ENCODE data around the gene TUBA8. TPM values are rescaled to one million over a fixed set of nuclear protein-coding genes. Genes with fewer than 3 reads are reported as not detected.

Gene TUBA8
- total RNA-seq, 1 experiment from 2014 or later = 2.6 TPM

GRCh38 chr22:18144105-18144504, 33.5 kb downstream of the TUBA8 start:
- intact Hi-C loops (cut with micrococcal nuclease; ENCODE audit: unreplicated experiment) = no loop called here
- H3K36me3 Mint-ChIP-seq (ENCODE audit: insufficient read depth, unreplicated experiment) = peaks cover 6% of the 10 kb centered on the region

GRCh38 chr22:18145676-18146388, 35.2 kb downstream of the TUBA8 start:
- DNase-seq = no peak
- intact Hi-C loops (cut with micrococcal nuclease; ENCODE audit: unreplicated experiment) = no loop called here
- Mint-ChIP-seq H3K27ac (ENCODE audit: unreplicated experiment) (no peak overlapping the region), H3K36me3 (ENCODE audit: insufficient read depth, unreplicated experiment) (peaks cover 23% of the 10 kb centered on the region), H3K27me3 (ENCODE audit: unreplicated experiment) (no peaks in the 10 kb centered on the region), H3K9me3 (ENCODE audit: low read depth, unreplicated experiment) (no peaks in the 10 kb centered on the region), H3K4me3 (ENCODE audit: low read depth, unreplicated experiment) (no peak overlapping the region), H3K4me1 (ENCODE audit: low read depth, unreplicated experiment) (peaks cover 9% of the 10 kb centered on the region)
- TF ChIP-seq CTCF (IDR thresholded peaks at IDR 0.05; ENCODE audit: unreplicated experiment) = no peak
- no TSS peak for BruUV-seq (replicated peaks)
- CTCF ChIA-PET = no interaction called here

More at GRCh38 chr22:18144105-18144504, 33.5 kb downstream of the TUBA8 start:
- no peak overlapping the region for H3K27ac Mint-ChIP-seq (ENCODE audit: unreplicated experiment)
- no peak overlapping the region for H3K4me3 Mint-ChIP-seq (ENCODE audit: low read depth, unreplicated experiment)
- no peak for TF ChIP-seq CTCF (IDR thresholded peaks at IDR 0.05; ENCODE audit: unreplicated experiment)
- no TSS peak for BruUV-seq (replicated peaks)
- no peaks in the 10 kb centered on the region for H3K9me3 Mint-ChIP-seq (ENCODE audit: low read depth, unreplicated experiment)
- CTCF ChIA-PET = no interaction called here
- no peaks in the 10 kb centered on the region for H3K27me3 Mint-ChIP-seq (ENCODE audit: unreplicated experiment)
- no peak for DNase-seq
- H3K4me1 Mint-ChIP-seq (ENCODE audit: low read depth, unreplicated experiment) = peaks cover 5% of the 10 kb centered on the region

- Mint-ChIP-seq H3K27ac (ENCODE audit: unreplicated experiment) (no peak overlapping the region), H3K27me3 (ENCODE audit: unreplicated experiment) (no peaks in the 10 kb centered on the region), H3K4me1 (ENCODE audit: low read depth, unreplicated experiment) (peaks cover 13% of the 10 kb centered on the region), H3K9me3 (ENCODE audit: low read depth, unreplicated experiment) (no peaks in the 10 kb centered on the region), H3K36me3 (ENCODE audit: insufficient read depth, unreplicated experiment) (peaks cover 25% of the 10 kb centered on the region), H3K4me3 (ENCODE audit: low read depth, unreplicated experiment) (no peak overlapping the region)
- BruUV-seq (replicated peaks) = no TSS peak
- intact Hi-C loops (cut with micrococcal nuclease; ENCODE audit: unreplicated experiment) = no loop called here
- CTCF ChIA-PET = no interaction called here
- TF ChIP-seq CTCF (IDR thresholded peaks at IDR 0.05; ENCODE audit: unreplicated experiment) = no peak
- DNase-seq = no peak
Measured at GRCh38 chr22:18146389-18146753, 35.8 kb downstream of the TUBA8 start.

GRCh38 chr22:18147791-18148190, 37.2 kb downstream of the TUBA8 start:
- no peak for DNase-seq
- H3K4me1 Mint-ChIP-seq (ENCODE audit: low read depth, unreplicated experiment) = peaks cover 17% of the 10 kb centered on the region
- BruUV-seq (replicated peaks) = no TSS peak
- H3K36me3 Mint-ChIP-seq (ENCODE audit: insufficient read depth, unreplicated experiment) = peaks cover 29% of the 10 kb centered on the region
- H3K27me3 Mint-ChIP-seq (ENCODE audit: unreplicated experiment) = no peaks in the 10 kb centered on the region
- intact Hi-C loops (cut with micrococcal nuclease; ENCODE audit: unreplicated experiment) = no loop called here
- CTCF ChIA-PET = no interaction called here
- H3K9me3 Mint-ChIP-seq (ENCODE audit: low read depth, unreplicated experiment) = no peaks in the 10 kb centered on the region
- no peak for TF ChIP-seq CTCF (IDR thresholded peaks at IDR 0.05; ENCODE audit: unreplicated experiment)
- no peak overlapping the region for H3K4me3 Mint-ChIP-seq (ENCODE audit: low read depth, unreplicated experiment)
- no peak overlapping the region for H3K27ac Mint-ChIP-seq (ENCODE audit: unreplicated experiment)

Data from Calu3 (cell line).